GM12865 (cell line): ENCODE results near the gene ADARB2.

Experiments
- DNase-seq: peaks from one replicate; pipeline ENCODE4 v3.0.0; 2010; ENCODE audit warnings: low read depth
- H3K4me3 ChIP-seq: 2 replicates; pipeline ENCODE4 v1.5.1; 2011; ENCODE audit warnings: mild to moderate bottlenecking, low read depth, low read length, control low read depth
- CTCF ChIP-seq: IDR thresholded peaks from 2 replicates; pipeline ENCODE4 v1.5.1; 2011; ENCODE audit warnings: low read length, control low read depth, low read depth, inconsistent platforms; ENCODE audit not compliant: insufficient read depth; ENCODE audit errors: missing control alignments

Gene ADARB2

GRCh38 chr10:1281405-1281782, 455.9 kb downstream of the ADARB2 start:
- no peak for DNase-seq
- H3K4me3 ChIP-seq: no peak overlapping the region
- TF ChIP-seq CTCF: no peak

GRCh38 chr10:1280466-1281404, 456.6 kb downstream of the ADARB2 start:
- no peak for DNase-seq
- no peak for TF ChIP-seq CTCF
- no peak overlapping the region for H3K4me3 ChIP-seq

GRCh38 chr10:1278306-1278705, 459.0 kb downstream of the ADARB2 start:
- no peak for DNase-seq
- no peak for TF ChIP-seq CTCF
- H3K4me3 ChIP-seq: no peak overlapping the region

DNA sequence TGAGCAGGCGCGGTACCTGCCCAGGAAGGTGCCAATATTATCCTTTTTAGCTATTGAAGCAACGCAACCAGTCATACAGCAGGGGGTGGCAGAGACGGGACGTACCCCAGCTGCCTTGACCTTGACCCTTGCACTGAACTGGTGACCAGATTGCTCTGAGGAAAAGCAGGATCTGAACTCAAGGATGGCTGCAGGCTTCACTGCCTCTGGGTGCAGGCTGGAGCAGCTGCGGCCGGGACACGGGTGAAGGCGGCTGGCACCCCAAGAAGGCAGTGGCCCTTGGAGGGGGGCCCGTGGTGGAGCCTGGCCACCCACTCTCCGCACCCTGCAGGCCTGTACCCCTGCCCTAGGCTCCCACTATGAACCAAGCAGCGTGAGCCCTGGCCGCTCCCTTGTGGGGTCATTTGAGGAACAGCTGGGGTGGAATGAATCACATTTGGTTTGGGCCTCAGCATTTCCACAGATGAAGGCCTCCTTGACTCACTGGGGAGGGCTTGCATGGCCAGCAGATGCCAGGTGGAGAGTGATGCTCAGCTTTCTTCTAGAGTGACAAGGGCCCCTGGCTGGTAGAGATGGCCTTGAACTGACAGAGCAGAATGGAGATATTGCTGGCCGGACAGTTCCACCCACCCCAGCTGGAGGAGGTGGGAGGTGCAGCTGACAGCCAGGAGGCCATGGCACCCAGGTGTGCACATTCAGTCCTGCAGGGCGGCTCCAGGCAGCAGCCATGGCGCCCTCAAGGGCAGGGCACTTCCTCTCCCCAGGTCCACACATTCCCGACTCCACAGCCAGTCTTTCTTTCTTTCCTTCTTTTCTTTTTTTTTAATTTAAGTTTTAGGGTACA, 462.4 kb downstream of the ADARB2 start:
- no peak overlapping the region for H3K4me3 ChIP-seq
- DNase-seq: no peak
- TF ChIP-seq CTCF: no peak

GRCh38 chr10:1274111-1274661, 463.1 kb downstream of the ADARB2 start:
- DNase-seq: no peak
- no peak overlapping the region for H3K4me3 ChIP-seq
- TF ChIP-seq CTCF: no peak

DNA sequence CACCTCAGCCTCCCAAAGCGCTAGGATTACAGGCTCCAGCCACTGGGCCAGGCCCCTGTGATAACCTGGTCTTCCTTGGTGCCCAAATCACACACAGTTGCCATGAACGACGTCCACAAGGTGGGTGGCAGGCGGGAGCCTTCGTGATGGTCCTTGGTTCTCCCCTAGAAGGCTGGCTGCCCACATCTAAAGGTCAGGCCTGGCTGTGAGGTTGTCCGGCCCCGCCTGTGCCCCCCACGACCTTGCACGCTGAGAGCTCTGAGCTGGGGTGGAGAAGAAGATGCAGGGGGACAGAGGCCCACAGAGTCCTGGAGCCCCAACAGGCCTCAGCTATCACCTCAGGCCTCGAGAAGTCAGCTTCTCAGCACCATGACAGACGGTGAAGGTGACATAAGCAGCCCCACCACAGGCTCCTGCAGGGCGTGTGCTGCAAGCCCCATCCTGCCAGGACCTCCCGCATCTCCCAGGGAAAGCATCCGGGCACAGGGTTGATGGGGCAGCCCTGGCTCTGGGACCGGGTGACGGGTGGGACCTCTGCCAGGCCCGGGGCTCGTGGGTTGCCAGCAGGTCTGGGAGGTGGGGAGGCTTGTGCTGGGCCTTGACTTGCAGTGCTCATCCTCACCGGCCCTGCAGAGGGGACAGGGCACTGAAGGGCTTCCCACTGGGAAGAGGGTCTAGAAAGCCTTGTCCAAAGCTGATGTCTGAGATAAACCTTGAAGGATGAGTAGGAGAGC, 463.8 kb downstream of the ADARB2 start:
- H3K4me3 ChIP-seq: no peak overlapping the region
- DNase-seq: no peak
- no peak for TF ChIP-seq CTCF
